ENCODE results near the gene ATF1. TPM values are rescaled to one million over a fixed set of nuclear protein-coding genes. Genes with fewer than 3 reads are reported as not detected.

ATF1 gene
- total and polyA plus RNA-seq, 2 of the 8 experiments (the other 6 are each of a cell fraction or from before 2014, with no cell fraction given) = 23.2 to 41.8 TPM

- CTCF ChIA-PET (ENCODE audit: partially characterized antibody) = interaction anchor here (0.7 to 4.9 kb wide), 4 partner anchors 10 to 218 kb away, joined by 3 to 34 read pairs (median 5); no protein-coding TSS in a partner anchor
- no peak overlapping the region for H4K5ac ChIP-seq (ENCODE audit: insufficient read length, low read depth, low read length)
- H3K56ac ChIP-seq (replicated peaks; ENCODE audit: insufficient read length, low read depth, low read length) = no peak overlapping the region
- no peaks in the 10 kb centered on the region for H3K27me3 ChIP-seq (replicated peaks in 1 of 4; ENCODE audit: control insufficient read depth in 3 of 4, extremely low read depth in 1 of 4, insufficient read depth in 3 of 4, low read length in 3 of 4)
- peaks cover 0 to 3% of the 10 kb centered on the region in 2 experiments for H4K20me1 ChIP-seq (replicated peaks in 1 of 2; ENCODE audit: control insufficient read depth in 1 of 2, insufficient read depth in 2 of 2, low read length in 2 of 2)
- H3K23ac ChIP-seq (ENCODE audit: insufficient read length) = no peak overlapping the region
- no peak overlapping the region for H3K4me2 ChIP-seq (ENCODE audit: insufficient read depth in 1 of 2, low read depth in 2 of 2, low read length in 2 of 2)
- POLR2A ChIA-PET (ENCODE audit: partially characterized antibody) = no interaction called here
- H3K23me2 ChIP-seq (ENCODE audit: low read depth, low read length) = peaks cover 5% of the 10 kb centered on the region
- H3K79me2 ChIP-seq (ENCODE audit: control insufficient read depth in 1 of 2, insufficient read depth in 2 of 2, low read length in 2 of 2) = peaks cover 5 to 83% of the 10 kb centered on the region in 2 experiments; a peak in 2 of 4 replicates
- no peak overlapping the region for H3K18ac ChIP-seq (ENCODE audit: extremely low read depth, low read length)
- H3K4ac ChIP-seq (replicated peaks; ENCODE audit: insufficient read length, low read depth, low read length) = no peak overlapping the region
- peaks cover 0 to 7% (median 3%) of the 10 kb centered on the region in 4 experiments; a peak in 4 of 7 replicates for H3K4me1 ChIP-seq (replicated peaks in 1 of 4; ENCODE audit: control insufficient read depth in 3 of 4, insufficient read depth in 4 of 4, low read length in 3 of 4)
- no peak overlapping the region for H2BK12ac ChIP-seq (ENCODE audit: low read depth, low read length)
- H3K14ac ChIP-seq (ENCODE audit: insufficient read length) = no peak overlapping the region
- H3K36me3 ChIP-seq (ENCODE audit: control insufficient read depth in 2 of 4, insufficient read depth in 4 of 4, low read length in 3 of 4) = peaks cover 0 to 8% (median 2%) of the 10 kb centered on the region in 4 experiments; a peak in 2 of 8 replicates
- H2BK120ac ChIP-seq (replicated peaks; ENCODE audit: low read depth, low read length) = no peak overlapping the region
- H2AFZ ChIP-seq (ENCODE audit: low read length) = no peak overlapping the region
- no peak overlapping the region for H3K9ac ChIP-seq (replicated peaks in 1 of 4; ENCODE audit: extremely low read depth in 1 of 4, low read depth in 3 of 4, low read length in 3 of 4)
- no peaks in the 10 kb centered on the region for H3K9me3 ChIP-seq (ENCODE audit: insufficient read depth in 2 of 2, low read depth in 1 of 2, low read length in 1 of 2)
- 87% methylated on average over 3 of the region's 3 CpGs; no CpG with 5 or more reads in 1 of the 2 experiments for WGBS, 2 experiments (ENCODE audit: extremely low coverage in 1 of 2, insufficient coverage in 1 of 2, insufficient read length in 1 of 2, insufficient replicate concordance in 2 of 2, low coverage in 1 of 2, low lambda C conversion rate in 2 of 2, missing lambda C conversion rate in 1 of 2)
- no peak overlapping the region for H3K27ac ChIP-seq (ENCODE audit: low read depth, low read length)
- H2AK5ac ChIP-seq (ENCODE audit: low read depth, low read length) = no peak overlapping the region
- H4K91ac ChIP-seq (replicated peaks; ENCODE audit: insufficient read length, low read length) = no peak overlapping the region
- H3K4me3 ChIP-seq (ENCODE audit: extremely low read depth in 1 of 4, insufficient read depth in 2 of 4, low read depth in 3 of 4, low read length in 4 of 4) = no peak overlapping the region
- no peak for TF ChIP-seq CTBP2 (IDR thresholded peaks at IDR 0.05; ENCODE audit: borderline replicate concordance, insufficient read depth, insufficient read length, low read length)
- TF ChIP-seq BCL11A (IDR thresholded peaks at IDR 0.05; ENCODE audit: low read depth in 2 of 2, low read length in 2 of 2) = no peak
- TF ChIP-seq YY1 (IDR thresholded peaks at IDR 0.05; ENCODE audit: low read depth, low read length) = no peak
- no peak for TF ChIP-seq POLR2AphosphoS5 (IDR thresholded peaks at IDR 0.05; ENCODE audit: low read depth, low read length)
- no peak for TF ChIP-seq EZH2 (IDR thresholded peaks at IDR 0.05; ENCODE audit: low read depth, low read length, severe bottlenecking)
- no peak for TF ChIP-seq KDM4A (IDR thresholded peaks at IDR 0.05; ENCODE audit: low read depth, low read length, severe bottlenecking)
- H4K8ac ChIP-seq (ENCODE audit: extremely low read depth, insufficient read depth, low read length) = no peak overlapping the region
- no peak overlapping the region for H2BK5ac ChIP-seq (ENCODE audit: low read depth, low read length)
- H2BK15ac ChIP-seq (ENCODE audit: low read length) = no peak overlapping the region
- H3K79me1 ChIP-seq (ENCODE audit: low read depth, low read length) = no peaks in the 10 kb centered on the region; the same call in 1 of the 2 replicates
- no peak for DNase-seq (ENCODE audit: low read depth in 1 of 2, low spot score in 2 of 2)
- no peak for FAIRE-seq
- no peak overlapping the region for H2BK20ac ChIP-seq (ENCODE audit: low read length)
Observed at GRCh38 chr12:50768391-50768790, 4.5 kb downstream of the ATF1 start.
